GM19238 (cell line): ENCODE results near the gene NPVF.

Source experiments
- DNase-seq: peaks from one replicate; pipeline ENCODE4 v3.0.0; 2011; ENCODE audit warnings: low spot score; ENCODE audit not compliant: insufficient read length

The NPVF gene, protein sequence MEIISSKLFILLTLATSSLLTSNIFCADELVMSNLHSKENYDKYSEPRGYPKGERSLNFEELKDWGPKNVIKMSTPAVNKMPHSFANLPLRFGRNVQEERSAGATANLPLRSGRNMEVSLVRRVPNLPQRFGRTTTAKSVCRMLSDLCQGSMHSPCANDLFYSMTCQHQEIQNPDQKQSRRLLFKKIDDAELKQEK

GRCh38 chr7:25228386-25228785 is at the start of gene NPVF:
NPVF (minus strand) TSS chr7:25228486; CDS start chr7:25228439, 47 bp downstream.
- no peak for DNase-seq

DNA sequence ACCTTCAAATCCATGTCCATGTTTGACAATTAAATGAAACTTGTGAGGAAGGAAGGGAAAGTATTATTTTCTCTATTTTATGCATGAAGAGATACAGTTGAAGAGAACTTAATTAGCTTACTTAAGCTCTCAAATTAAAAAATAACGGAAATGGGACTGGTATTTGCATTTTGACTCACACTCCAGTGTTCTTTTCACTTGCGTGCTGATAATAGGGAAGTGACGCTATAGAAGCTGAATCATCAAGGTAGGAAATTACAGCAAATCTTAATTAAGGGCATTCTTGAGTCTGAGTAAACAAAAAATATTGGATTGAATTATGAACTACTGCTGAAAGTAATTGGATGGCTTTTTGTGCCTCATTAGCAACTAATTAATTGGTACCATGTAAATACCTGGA is 44.0 kb upstream of the NPVF start:
- no peak for DNase-seq

GRCh38 chr7:25263337-25263736 is 35.1 kb upstream of the NPVF start:
- DNase-seq, result no peak

GRCh38 chr7:25262586-25262985 is 34.3 kb upstream of the NPVF start:
- no peak for DNase-seq

- no peak for DNase-seq
These were observed 33.4 kb upstream of the NPVF start for GRCh38 chr7:25261545-25262140.

DNA sequence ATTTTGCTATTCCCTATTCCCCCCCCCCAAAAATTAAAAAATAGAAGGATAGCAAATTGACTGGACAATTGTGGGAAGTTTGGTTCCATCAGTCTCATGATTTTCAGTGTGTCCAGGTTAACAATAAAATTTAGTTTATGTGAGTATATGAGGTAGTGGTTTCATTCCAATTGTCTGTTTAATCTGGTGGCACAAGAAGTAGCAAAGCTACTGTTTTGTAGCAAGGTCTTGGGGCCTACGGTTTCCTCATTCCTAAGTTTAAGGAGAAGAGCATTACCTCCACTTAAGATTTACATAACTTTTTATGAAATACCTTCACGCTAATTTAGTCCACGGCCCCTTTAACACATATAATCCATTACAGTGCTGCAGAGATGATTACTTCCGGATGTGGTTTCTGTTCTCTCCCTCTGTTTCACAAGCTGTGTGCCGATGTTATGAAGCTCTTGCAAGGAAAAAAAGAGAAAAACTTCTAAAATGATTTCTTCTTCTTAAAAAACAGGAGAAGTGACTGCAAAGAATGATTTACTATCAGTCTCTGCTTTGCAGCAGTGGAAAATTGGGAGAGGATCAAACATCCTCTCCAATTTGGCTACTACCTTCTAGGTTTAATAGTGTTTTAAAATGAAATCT is 32.7 kb upstream of the NPVF start:
- DNase-seq, result no peak

DNA sequence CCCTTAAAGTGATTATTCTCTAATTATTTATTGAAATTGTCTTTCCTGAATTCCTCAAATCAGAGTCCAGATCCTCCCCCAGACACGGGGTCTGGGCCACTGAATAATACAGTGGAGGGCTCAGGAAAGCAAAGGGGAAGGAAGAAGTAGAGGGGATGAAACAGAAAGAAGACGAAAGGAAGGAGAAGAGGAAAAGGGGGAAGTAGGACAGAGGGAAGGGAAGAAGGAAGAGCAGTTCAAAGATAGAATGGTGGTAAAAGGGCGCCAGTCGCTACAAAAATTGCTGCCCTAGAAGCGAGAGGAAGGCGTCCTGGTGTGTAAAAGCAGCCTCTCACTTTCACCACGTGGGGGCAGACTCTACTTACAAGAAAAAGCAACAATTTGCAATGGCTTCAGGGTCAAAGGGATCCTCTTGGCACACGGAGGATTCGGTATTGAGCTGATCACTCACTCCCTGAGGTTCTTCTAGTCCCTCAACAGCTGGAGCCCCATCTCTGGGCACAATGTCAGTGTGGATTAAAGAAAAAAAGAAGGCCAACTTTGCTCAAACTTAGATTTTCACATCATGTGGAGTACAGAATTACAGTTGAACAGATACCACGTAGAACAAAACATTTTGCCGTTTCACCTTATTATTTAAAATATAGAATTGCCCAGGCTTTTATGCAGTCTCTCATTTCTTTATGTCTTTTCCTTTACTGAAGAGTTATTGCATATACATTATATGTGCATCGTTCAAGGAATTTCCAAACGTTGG is 31.4 kb upstream of the NPVF start:
- peak; percentile 30 for DNase-seq

DNA sequence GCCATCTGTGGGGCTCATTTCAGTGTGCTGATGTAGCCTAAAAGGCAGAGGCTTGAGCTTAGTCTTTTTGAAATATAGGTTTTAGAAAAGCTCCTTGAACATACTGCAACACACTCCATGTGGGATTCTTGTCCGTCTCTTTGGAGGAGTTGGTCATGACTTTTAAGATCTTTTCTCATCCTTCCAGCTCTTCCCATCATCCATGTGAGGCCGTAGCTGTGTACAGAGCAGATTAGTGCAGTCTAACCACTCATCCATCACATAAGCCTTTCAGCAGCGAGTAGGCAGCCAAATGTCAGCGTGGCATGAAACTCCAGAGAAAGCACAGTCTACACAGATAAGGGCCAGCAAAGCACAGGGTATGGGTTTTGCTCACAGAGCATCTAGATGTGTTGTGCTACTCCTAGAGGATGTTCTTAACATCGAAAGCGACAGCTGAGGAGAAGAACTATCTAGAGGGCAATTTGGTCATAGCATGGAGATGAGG is 28.1 kb upstream of the NPVF start:
- no peak for DNase-seq

DNA sequence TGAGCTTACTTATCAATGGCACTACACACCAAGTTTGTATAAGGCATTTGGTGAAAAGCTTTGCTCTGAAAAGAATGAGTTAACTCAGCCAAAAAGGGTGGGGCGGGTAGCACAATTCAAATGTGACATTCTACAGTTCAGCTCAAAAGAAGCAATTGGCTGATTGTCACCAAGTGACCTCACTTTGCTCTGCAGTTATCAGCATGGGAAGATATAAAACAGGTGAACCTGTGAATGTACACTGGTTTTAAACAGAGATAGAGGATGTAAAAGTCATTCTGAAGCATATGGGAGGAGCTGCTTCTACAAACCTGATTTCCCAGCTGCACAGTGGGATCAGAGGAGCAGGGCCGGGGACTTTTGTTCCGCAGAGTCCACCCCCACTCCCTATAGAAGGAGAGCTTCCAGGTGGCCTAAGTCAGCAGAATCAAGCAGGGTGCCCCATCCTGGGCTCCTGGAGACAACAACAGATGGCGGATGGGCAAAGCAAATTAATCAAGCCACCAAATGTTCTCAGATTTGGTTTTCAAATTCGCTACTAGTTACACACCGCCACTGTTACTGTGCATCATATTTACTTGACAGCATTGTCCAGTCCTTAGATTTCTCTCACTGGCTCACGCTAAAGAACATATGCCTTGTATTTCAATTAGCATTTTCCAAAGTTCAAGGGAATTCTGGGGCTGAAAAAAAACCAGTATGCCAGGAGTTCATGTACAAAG is 27.5 kb upstream of the NPVF start:
- DNase-seq, result no peak

GRCh38 chr7:25254604-25255003 is 26.3 kb upstream of the NPVF start:
- DNase-seq, result no peak

GRCh38 chr7:25253714-25254113 is 25.4 kb upstream of the NPVF start:
- no peak for DNase-seq

DNA sequence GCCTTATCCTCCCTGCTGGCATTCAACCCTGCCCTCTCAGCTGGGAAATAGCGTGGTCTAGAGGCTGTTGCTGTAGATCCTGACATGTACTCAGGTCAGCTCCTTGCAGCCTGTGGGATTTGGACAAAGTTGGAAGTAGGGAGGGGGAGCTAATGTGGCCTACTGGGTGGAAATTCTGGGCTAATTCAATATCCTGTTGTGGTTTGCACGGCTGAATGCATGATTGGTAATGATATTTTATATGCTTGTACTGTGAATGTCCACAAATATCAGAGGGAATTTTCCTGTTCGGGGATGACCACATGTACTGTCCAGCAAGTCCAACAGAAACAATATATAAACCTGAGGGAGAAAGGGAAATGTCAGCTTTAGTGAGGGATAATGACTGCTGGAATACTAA is 22.1 kb upstream of the NPVF start:
- no peak for DNase-seq

- DNase-seq, result no peak
These were observed 21.5 kb upstream of the NPVF start for GRCh38 chr7:25249772-25250171.

- DNase-seq, result no peak
These were observed 18.0 kb upstream of the NPVF start for GRCh38 chr7:25246306-25246705.

DNA sequence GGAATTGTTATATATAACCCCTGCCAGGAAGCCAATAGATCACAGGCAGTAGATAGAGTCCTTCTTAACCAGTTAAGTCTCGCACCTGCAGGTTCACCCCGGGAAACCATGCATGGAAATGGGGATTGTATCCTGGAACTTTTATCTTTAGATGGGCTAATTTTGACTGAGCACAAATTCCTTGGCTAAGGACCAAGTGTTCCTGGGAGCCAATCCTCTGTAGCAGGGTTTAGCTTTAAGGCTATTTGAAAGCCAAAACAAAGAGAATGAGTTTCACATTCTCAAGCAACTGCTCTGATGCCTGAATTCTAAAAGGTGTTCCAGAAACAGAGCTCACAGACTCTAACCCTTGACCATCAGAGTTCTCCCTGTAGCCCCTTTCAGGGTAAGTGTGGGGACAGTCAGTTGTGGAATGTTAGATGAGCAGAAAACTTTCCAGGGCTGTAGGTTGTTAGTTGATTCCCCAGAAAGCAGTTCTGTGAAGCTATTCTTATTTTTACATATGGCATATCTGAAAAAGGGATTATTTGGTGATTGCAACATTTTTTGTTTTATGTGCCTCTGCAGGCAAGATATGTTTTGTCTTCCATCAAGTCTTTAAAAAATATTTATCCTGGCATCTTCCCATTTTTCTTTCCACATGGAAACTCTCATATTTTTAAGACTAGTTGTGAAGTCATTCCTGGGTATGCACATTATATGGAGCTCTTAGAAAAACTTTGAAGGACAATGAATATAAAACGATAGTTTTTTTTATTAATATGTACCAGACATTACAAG is 16.2 kb upstream of the NPVF start:
- DNase-seq, result no peak

GRCh38 chr7:25242678-25243077 is 14.4 kb upstream of the NPVF start:
- no peak for DNase-seq

DNA sequence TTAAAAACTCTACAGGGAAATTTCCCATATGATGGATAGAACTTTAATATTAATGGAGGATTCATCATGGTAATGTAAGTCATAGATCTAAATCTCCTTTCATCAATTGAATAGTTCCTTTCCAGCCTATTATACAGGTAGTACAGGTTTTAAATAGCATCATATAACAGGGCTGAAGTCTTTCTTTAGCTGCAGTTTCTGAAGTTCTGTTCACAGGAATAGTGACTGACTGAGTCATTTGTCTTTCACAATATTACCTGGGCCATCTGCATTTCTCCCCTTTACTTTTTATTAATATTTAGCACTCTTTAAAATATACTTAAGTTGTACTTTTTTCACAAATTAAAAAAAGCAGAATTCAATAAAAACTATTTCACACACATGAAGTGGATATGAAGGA is 12.6 kb upstream of the NPVF start:
- no peak for DNase-seq

DNA sequence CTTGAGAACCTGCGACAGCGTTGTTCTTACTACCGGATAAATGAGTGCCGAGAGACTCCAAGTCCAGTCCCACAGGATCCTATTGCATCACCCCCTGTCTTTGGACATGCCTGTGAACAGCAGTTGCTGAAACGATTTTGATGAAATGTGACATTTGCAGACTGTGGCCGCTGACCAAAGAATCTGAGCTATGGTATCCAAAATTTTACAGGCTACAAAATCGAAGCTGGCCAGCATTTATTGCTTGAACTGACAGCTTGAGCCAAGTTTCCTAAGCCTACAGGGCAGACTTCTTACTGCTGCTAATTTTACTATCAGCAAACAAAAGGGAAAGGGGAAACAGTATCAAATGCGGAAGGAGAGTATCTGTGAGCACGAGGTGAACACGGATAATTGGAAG is 12.1 kb upstream of the NPVF start:
- DNase-seq, result no peak

- no peak for DNase-seq
These were observed 11.6 kb upstream of the NPVF start for GRCh38 chr7:25239888-25240287.

GRCh38 chr7:25238066-25238725 is 9.9 kb upstream of the NPVF start:
- DNase-seq, result no peak
